HepG2 (cell line): ENCODE measurements around the gene HARS2. TPM values are rescaled to one million over a fixed set of nuclear protein-coding genes. Genes with fewer than 3 reads are reported as not detected.

Experiments
- AHR ChIP-seq: IDR thresholded peaks from 2 replicates; pipeline ENCODE4 v1.6.1; 2018; ENCODE audit warnings: missing genetic modification reagents, missing compliant biosample characterization
- ISL2 ChIP-seq: sonication (generic); formaldehyde crosslinking; IDR thresholded peaks from 2 replicates; pipeline ENCODE4 v1.5.0; 2020; ENCODE audit warnings: missing genetic modification reagents
- JUND ChIP-seq: sonication (generic); formaldehyde crosslinking; IDR thresholded peaks from 2 replicates; pipeline ENCODE4 v1.8.0; 2022; ENCODE audit warnings: mild to moderate bottlenecking, missing genetic modification reagents
- MIER3 ChIP-seq: IDR thresholded peaks from 2 replicates; pipeline ENCODE4 v1.6.1; 2016; ENCODE audit warnings: missing compliant biosample characterization, borderline replicate concordance
- NAIF1 ChIP-seq: sonication (generic); formaldehyde crosslinking; IDR thresholded peaks from 2 replicates; pipeline ENCODE4 v1.5.0; 2020; ENCODE audit warnings: mild to moderate bottlenecking, missing genetic modification reagents, borderline replicate concordance
- PRPF4 ChIP-seq: fragments of 200-400 bp; formaldehyde crosslinking; IDR thresholded peaks from 2 replicates; pipeline ENCODE4 v1.6.1; 2016; ENCODE audit warnings: low read length, low read depth; ENCODE audit not compliant: poor library complexity, severe bottlenecking
- REXO4 ChIP-seq: sonication (generic); formaldehyde crosslinking; IDR thresholded peaks from 2 replicates; pipeline ENCODE4 v1.8.0; 2022; ENCODE audit warnings: missing genetic modification reagents, mild to moderate bottlenecking, borderline replicate concordance
- RFX5 ChIP-seq: IDR thresholded peaks from 2 replicates; pipeline ENCODE4 v1.6.1; 2011; ENCODE audit warnings: low read depth, low read length, improper control_type of control experiment
- RXRB ChIP-seq: IDR thresholded peaks from 2 replicates; pipeline ENCODE4 v1.6.1; 2016; ENCODE audit warnings: borderline replicate concordance, missing genetic modification reagents, missing compliant biosample characterization
- SAP130 ChIP-seq: IDR thresholded peaks from 2 replicates; pipeline ENCODE4 v1.6.1; 2016; ENCODE audit warnings: low read depth
- SRSF9 ChIP-seq: fragments of 200-400 bp; formaldehyde crosslinking; IDR thresholded peaks from 2 replicates; pipeline ENCODE4 v1.6.1; 2018; ENCODE audit warnings: borderline replicate concordance, mild to moderate bottlenecking, low read depth, low read length; ENCODE audit not compliant: insufficient read depth, poor library complexity, severe bottlenecking
- ZFP36L2 ChIP-seq: sonication (generic); formaldehyde crosslinking; IDR thresholded peaks from 2 replicates; pipeline ENCODE4 v1.4.0; 2020; ENCODE audit warnings: missing genetic modification reagents
- ZNF251 ChIP-seq: sonication (generic); formaldehyde crosslinking; IDR thresholded peaks from 2 replicates; pipeline ENCODE4 v1.9.0; 2021; ENCODE audit warnings: mild to moderate bottlenecking, missing genetic modification reagents
- ZNF556 ChIP-seq: sonication (generic); formaldehyde crosslinking; IDR thresholded peaks from 2 replicates; pipeline ENCODE4 v1.4.0; 2020; ENCODE audit warnings: mild to moderate bottlenecking, missing genetic modification reagents, borderline replicate concordance
- polyA plus RNA-seq, 8 experiments: library from polyadenylated mRNA; depleted of rRNA in 3 of 8; stranded (reverse) in 7 of 8; unstranded in 1 of 8; fragments of >200 nt; fragmentation: Illumina TruSeq in 4 of 8; extraction: Trizol in 4 of 8; gene quantifications; 2 replicates each; pipeline versions ENCODE4 v1.2.1 to v1.2.3, GENCODE V29; 2011 to 2016; ENCODE audit warnings: low read depth in 4 of 8, missing spikeins in 1 of 8, mixed read lengths in 1 of 8; ENCODE audit not compliant: insufficient read depth in 1 of 8
- total RNA-seq, 5 experiments: library from RNA; depleted of rRNA; stranded (reverse); fragments of >200 nt; fragmentation: Illumina TruSeq; extraction: Trizol; gene quantifications; 2 replicates each; pipeline ENCODE4 v1.2.3, GENCODE V29; 2016; ENCODE audit warnings: low read depth in 1 of 5
- TF ChIP-seq, protein P1 (sequence below): sonication (generic); formaldehyde crosslinking; IDR thresholded peaks from 2 replicates; pipeline ENCODE4 v1.8.1; 2022; ENCODE audit warnings: low read depth, mild to moderate bottlenecking, missing genetic modification reagents
- TF ChIP-seq, protein P2 (sequence below): sonication (generic); formaldehyde crosslinking; IDR thresholded peaks from 2 replicates; pipeline ENCODE4 v1.5.0; 2020; ENCODE audit warnings: mild to moderate bottlenecking, low read depth, missing genetic modification reagents, borderline replicate concordance
- TF ChIP-seq, protein P3 (sequence below): sonication (generic); formaldehyde crosslinking; IDR thresholded peaks from 2 replicates; pipeline ENCODE4 v1.4.0; 2020; ENCODE audit warnings: missing genetic modification reagents
- TF ChIP-seq, protein P4 (sequence below): IDR thresholded peaks from 2 replicates; pipeline ENCODE4 v1.6.1; 2016; ENCODE audit warnings: control low read depth
- TF ChIP-seq, protein P5 (sequence below): sonication (generic); formaldehyde crosslinking; IDR thresholded peaks from 2 replicates; pipeline ENCODE4 v1.4.0; 2020; ENCODE audit warnings: missing genetic modification reagents

The HARS2 gene
- total and polyA plus RNA-seq, 2 of the 13 experiments (the other 11 are each of a cell fraction or from before 2014, with no cell fraction given), result 17.9 to 25.8 TPM

DNA sequence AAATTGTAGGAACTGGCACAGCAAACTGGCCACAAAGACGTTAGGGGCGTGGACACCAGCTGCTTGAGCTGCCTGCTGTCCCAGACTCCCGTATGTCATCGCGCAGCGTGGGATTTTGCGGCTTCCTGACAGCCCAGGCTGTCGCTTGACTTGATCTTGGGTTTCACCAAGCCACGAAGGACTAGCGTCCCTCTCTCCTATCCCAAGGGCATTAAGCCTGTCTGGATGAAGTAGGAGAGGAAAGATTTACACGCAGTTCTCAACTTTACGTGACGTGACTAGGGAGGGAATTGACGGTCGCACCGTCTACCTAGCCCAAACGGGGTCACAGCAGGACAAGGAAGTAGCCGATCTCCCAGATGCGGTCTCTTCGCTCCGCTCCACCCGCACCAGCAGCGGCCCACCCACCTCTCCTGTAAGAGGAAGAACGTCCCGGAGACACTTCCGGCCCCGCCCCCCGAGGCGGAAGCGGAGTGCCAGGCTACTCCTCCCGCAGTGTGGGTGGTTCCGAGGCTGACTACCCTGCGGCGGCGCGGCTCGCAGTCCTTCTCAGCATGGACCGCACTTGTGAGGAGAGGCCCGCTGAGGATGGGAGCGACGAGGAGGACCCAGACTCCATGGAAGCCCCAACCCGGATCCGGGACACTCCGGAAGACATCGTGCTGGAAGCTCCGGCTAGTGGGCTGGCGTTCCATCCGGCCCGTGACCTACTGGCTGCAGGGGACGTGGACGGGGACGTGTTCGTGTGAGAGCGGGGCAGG, 26.7 kb upstream of the HARS2 start, which contains the start of gene WDR55 (continued):
- TF ChIP-seq, protein P1, sequence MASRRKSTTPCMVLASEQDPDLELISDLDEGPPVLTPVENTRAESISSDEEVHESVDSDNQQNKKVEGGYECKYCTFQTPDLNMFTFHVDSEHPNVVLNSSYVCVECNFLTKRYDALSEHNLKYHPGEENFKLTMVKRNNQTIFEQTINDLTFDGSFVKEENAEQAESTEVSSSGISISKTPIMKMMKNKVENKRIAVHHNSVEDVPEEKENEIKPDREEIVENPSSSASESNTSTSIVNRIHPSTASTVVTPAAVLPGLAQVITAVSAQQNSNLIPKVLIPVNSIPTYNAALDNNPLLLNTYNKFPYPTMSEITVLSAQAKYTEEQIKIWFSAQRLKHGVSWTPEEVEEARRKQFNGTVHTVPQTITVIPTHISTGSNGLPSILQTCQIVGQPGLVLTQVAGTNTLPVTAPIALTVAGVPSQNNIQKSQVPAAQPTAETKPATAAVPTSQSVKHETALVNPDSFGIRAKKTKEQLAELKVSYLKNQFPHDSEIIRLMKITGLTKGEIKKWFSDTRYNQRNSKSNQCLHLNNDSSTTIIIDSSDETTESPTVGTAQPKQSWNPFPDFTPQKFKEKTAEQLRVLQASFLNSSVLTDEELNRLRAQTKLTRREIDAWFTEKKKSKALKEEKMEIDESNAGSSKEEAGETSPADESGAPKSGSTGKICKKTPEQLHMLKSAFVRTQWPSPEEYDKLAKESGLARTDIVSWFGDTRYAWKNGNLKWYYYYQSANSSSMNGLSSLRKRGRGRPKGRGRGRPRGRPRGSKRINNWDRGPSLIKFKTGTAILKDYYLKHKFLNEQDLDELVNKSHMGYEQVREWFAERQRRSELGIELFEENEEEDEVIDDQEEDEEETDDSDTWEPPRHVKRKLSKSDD (CRISPR knock-in tag), result no peak
- TF ChIP-seq, protein P2, sequence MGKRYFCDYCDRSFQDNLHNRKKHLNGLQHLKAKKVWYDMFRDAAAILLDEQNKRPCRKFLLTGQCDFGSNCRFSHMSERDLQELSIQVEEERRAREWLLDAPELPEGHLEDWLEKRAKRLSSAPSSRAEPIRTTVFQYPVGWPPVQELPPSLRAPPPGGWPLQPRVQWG (CRISPR knock-in tag), result no peak
- TF ChIP-seq RFX5, result no peak
- TF ChIP-seq AHR (CRISPR knock-in tag), result 0 out of 2 replicates have a peak, but pooled peaks have one; percentile 72
- TF ChIP-seq RXRB (CRISPR knock-in tag), result peak; percentile 96
- TF ChIP-seq NAIF1, result no peak
- TF ChIP-seq ZNF251 (CRISPR knock-in tag), result no peak
- no peak for TF ChIP-seq REXO4 (CRISPR knock-in tag)
- TF ChIP-seq JUND (CRISPR knock-in tag), result 0 out of 2 replicates have a peak, but pooled peaks have one; percentile 9
- no peak for TF ChIP-seq SRSF9
- TF ChIP-seq ZNF556, result 0 out of 2 replicates have a peak, but pooled peaks have one; percentile 39
- peak; percentile 99 for TF ChIP-seq SAP130 (CRISPR knock-in tag)
- no peak for TF ChIP-seq PRPF4
- TF ChIP-seq, protein P3, sequence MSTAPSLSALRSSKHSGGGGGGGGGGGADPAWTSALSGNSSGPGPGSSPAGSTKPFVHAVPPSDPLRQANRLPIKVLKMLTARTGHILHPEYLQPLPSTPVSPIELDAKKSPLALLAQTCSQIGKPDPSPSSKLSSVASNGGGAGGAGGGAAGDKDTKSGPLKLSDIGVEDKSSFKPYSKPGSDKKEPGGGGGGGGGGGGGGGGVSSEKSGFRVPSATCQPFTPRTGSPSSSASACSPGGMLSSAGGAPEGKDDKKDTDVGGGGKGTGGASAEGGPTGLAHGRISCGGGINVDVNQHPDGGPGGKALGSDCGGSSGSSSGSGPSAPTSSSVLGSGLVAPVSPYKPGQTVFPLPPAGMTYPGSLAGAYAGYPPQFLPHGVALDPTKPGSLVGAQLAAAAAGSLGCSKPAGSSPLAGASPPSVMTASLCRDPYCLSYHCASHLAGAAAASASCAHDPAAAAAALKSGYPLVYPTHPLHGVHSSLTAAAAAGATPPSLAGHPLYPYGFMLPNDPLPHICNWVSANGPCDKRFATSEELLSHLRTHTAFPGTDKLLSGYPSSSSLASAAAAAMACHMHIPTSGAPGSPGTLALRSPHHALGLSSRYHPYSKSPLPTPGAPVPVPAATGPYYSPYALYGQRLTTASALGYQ (CRISPR knock-in tag), result no peak
- peak; percentile 25; the same call in 1 of the 2 replicates for TF ChIP-seq ISL2 (CRISPR knock-in tag)
- TF ChIP-seq, protein P4, sequence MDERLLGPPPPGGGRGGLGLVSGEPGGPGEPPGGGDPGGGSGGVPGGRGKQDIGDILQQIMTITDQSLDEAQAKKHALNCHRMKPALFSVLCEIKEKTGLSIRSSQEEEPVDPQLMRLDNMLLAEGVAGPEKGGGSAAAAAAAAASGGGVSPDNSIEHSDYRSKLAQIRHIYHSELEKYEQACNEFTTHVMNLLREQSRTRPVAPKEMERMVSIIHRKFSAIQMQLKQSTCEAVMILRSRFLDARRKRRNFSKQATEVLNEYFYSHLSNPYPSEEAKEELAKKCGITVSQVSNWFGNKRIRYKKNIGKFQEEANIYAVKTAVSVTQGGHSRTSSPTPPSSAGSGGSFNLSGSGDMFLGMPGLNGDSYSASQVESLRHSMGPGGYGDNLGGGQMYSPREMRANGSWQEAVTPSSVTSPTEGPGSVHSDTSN (CRISPR knock-in tag), result no peak
- TF ChIP-seq ZFP36L2, result no peak
- peak; percentile 49; the same call in 1 of the 2 replicates for TF ChIP-seq MIER3 (CRISPR knock-in tag)
- TF ChIP-seq, protein P5, sequence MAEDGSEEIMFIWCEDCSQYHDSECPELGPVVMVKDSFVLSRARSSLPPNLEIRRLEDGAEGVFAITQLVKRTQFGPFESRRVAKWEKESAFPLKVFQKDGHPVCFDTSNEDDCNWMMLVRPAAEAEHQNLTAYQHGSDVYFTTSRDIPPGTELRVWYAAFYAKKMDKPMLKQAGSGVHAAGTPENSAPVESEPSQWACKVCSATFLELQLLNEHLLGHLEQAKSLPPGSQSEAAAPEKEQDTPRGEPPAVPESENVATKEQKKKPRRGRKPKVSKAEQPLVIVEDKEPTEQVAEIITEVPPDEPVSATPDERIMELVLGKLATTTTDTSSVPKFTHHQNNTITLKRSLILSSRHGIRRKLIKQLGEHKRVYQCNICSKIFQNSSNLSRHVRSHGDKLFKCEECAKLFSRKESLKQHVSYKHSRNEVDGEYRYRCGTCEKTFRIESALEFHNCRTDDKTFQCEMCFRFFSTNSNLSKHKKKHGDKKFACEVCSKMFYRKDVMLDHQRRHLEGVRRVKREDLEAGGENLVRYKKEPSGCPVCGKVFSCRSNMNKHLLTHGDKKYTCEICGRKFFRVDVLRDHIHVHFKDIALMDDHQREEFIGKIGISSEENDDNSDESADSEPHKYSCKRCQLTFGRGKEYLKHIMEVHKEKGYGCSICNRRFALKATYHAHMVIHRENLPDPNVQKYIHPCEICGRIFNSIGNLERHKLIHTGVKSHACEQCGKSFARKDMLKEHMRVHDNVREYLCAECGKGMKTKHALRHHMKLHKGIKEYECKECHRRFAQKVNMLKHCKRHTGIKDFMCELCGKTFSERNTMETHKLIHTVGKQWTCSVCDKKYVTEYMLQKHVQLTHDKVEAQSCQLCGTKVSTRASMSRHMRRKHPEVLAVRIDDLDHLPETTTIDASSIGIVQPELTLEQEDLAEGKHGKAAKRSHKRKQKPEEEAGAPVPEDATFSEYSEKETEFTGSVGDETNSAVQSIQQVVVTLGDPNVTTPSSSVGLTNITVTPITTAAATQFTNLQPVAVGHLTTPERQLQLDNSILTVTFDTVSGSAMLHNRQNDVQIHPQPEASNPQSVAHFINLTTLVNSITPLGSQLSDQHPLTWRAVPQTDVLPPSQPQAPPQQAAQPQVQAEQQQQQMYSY, result no peak
